Caco-2 (cell line): ENCODE measurements around the gene TTYH1. TPM values are rescaled to one million over a fixed set of nuclear protein-coding genes. Genes with fewer than 3 reads are reported as not detected.
A peak's percentile ranks its signal among the peaks of the same experiment; 100 is the strongest.

Experiments
- BruUV-seq: library from RNA; stranded (reverse); fragments of 400-500 nt; replicated peaks from 2 replicates; lab custom pipeline; 2021; lab: Mats Ljungman, UMichigan
- CTCF ChIA-PET: fragments of 300-600 bp; sonication (Branson Sonifier 250); formaldehyde crosslinking; loops from one replicate; lab custom pipeline; 2022; ENCODE audit warnings: antibody characterized with exemption; lab: Charles Lee
- POLR2A ChIA-PET: fragments of 300-600 bp; sonication (Branson Sonifier 250); formaldehyde crosslinking; loops from one replicate; lab custom pipeline; 2022; ENCODE audit warnings: antibody characterized with exemption; lab: Charles Lee
- DNase-seq, 2 experiments: peaks; one replicate each; pipeline versions ENCODE4 v3.0.0 to v3.0.0-alpha.2; 2020 to 2022
- H3K27me3 ChIP-seq: replicated peaks from 2 replicates; pipeline ENCODE4 v1.6.0; 2011; ENCODE audit warnings: low read length; ENCODE audit not compliant: control insufficient read depth, insufficient read depth
- H3K36me3 ChIP-seq: 2 replicates; pipeline ENCODE4 v1.5.1; 2011; ENCODE audit warnings: low read length; ENCODE audit not compliant: control insufficient read depth, insufficient read depth
- H3K4me1 ChIP-seq: fragments of 250-450 bp; sonication (Bioruptor Pico); 2 replicates; pipeline ENCODE4 v1.5.1; 2020; ENCODE audit warnings: mild to moderate bottlenecking
- H3K4me3 ChIP-seq: 2 replicates; pipeline ENCODE4 v1.5.1; 2011; ENCODE audit warnings: low read depth, mild to moderate bottlenecking, control low read depth, low read length
- H3K9me3 ChIP-seq: fragments of 250-450 bp; sonication (Bioruptor Pico); 2 replicates; pipeline ENCODE4 v1.5.1; 2020; ENCODE audit warnings: mild to moderate bottlenecking, moderate library complexity
- H3K27ac Mint-ChIP-seq: one replicate; pipeline ENCODE4 v1.8.0; 2022; ENCODE audit warnings: mixed read lengths; ENCODE audit not compliant: unreplicated experiment
- H3K27me3 Mint-ChIP-seq: one replicate; pipeline ENCODE4 v1.8.0; 2022; ENCODE audit warnings: mixed read lengths; ENCODE audit not compliant: insufficient read depth, unreplicated experiment
- H3K36me3 Mint-ChIP-seq: one replicate; pipeline ENCODE4 v1.8.0; 2022; ENCODE audit warnings: mild to moderate bottlenecking, mixed read lengths; ENCODE audit not compliant: insufficient read depth, unreplicated experiment
- H3K4me1 Mint-ChIP-seq: one replicate; pipeline ENCODE4 v1.8.0; 2022; ENCODE audit warnings: low read depth, mixed read lengths; ENCODE audit not compliant: unreplicated experiment
- H3K4me3 Mint-ChIP-seq: one replicate; pipeline ENCODE4 v1.8.0; 2022; ENCODE audit warnings: mild to moderate bottlenecking, moderate library complexity, mixed read lengths; ENCODE audit not compliant: unreplicated experiment
- H3K9me3 Mint-ChIP-seq: one replicate; pipeline ENCODE4 v1.8.0; 2022; ENCODE audit warnings: mixed read lengths; ENCODE audit not compliant: unreplicated experiment
- intact Hi-C: fragments of 100-400 bp; cut with micrococcal nuclease; formaldehyde crosslinking; loops from one replicate; pipeline ENCODE4 v1.10.0; 2022; ENCODE audit not compliant: unreplicated experiment
- total RNA-seq: library from RNA; stranded (reverse); gene quantifications from 2 replicates; pipeline ENCODE4 v1.2.3, GENCODE V29; 2022
- TF ChIP-seq, protein P1 (sequence below), 2 experiments: fragments of 200-600 bp in 1 of 2; IDR thresholded peaks; 1 replicate in 1 of 2; 2 replicates in 1 of 2; pipeline versions ENCODE4 v1.5.1 to v1.8.0; 2011 to 2022; ENCODE audit warnings: antibody characterized with exemption in 1 of 2, control low read depth in 1 of 2, inconsistent platforms in 1 of 2, low read depth in 1 of 2, low read length in 1 of 2, mild to moderate bottlenecking in 1 of 2, moderate library complexity in 1 of 2; ENCODE audit not compliant: insufficient read depth in 1 of 2, severe bottlenecking in 1 of 2, unreplicated experiment in 1 of 2

Gene TTYH1
- total RNA-seq, 1 experiment from 2014 or later = not detected

DNA sequence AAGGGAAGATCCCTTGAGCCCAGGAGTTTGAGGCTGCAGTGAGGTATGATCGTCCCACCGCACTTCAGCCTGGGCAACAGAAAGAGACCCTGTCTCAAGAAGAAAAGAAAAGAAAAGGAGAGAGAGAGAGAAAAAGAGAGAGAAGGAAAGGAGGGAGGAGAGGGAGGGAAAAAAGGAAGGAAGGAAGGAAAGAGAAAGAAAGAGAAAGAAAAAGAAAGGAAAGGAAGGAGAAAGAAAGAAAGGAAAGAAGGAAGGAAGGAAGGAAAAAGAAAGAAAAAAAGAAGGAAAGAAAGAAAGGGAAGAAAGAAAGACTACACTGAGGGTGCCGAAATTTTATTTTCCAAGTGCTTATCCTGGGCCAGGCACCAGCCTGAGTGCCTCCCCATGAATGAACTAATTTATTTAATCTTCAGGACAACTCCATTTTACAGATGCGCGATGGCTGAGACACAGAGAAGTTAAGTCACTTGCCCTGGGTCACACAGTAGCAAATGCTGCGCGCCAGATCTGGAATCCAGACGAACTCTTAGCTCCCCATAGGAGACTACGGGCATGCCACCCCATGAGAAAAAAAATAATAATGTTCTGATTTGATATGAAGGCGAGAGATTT lies 55.1 kb downstream of the TTYH1 start:
- no peaks in the 10 kb centered on the region for H3K9me3 ChIP-seq
- peaks cover 23% of the 10 kb centered on the region for H3K4me1 ChIP-seq
- CTCF ChIA-PET = interaction anchor here (0.5 kb wide), 1 partner anchor 14 kb away, joined by 4 read pairs; no protein-coding TSS in a partner anchor
- POLR2A ChIA-PET = no interaction called here
- H3K27me3 ChIP-seq = no peaks in the 10 kb centered on the region
- BruUV-seq = TSS peak; percentile 59
- peaks cover 6% of the 10 kb centered on the region for H3K36me3 Mint-ChIP-seq
- H3K4me1 Mint-ChIP-seq = peaks cover 28% of the 10 kb centered on the region
- TF ChIP-seq, protein P1, sequence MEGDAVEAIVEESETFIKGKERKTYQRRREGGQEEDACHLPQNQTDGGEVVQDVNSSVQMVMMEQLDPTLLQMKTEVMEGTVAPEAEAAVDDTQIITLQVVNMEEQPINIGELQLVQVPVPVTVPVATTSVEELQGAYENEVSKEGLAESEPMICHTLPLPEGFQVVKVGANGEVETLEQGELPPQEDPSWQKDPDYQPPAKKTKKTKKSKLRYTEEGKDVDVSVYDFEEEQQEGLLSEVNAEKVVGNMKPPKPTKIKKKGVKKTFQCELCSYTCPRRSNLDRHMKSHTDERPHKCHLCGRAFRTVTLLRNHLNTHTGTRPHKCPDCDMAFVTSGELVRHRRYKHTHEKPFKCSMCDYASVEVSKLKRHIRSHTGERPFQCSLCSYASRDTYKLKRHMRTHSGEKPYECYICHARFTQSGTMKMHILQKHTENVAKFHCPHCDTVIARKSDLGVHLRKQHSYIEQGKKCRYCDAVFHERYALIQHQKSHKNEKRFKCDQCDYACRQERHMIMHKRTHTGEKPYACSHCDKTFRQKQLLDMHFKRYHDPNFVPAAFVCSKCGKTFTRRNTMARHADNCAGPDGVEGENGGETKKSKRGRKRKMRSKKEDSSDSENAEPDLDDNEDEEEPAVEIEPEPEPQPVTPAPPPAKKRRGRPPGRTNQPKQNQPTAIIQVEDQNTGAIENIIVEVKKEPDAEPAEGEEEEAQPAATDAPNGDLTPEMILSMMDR (IDR thresholded peaks at IDR 0.05; ENCODE audit: insufficient read depth in 1 of 2, low read depth in 1 of 2, low read length in 1 of 2, severe bottlenecking in 1 of 2, unreplicated experiment in 1 of 2) = no peak
- peak overlapping the region; percentile 36 for H3K27ac Mint-ChIP-seq
- H3K36me3 ChIP-seq = no peaks in the 10 kb centered on the region
- peak overlapping the region; percentile 45 for H3K4me3 ChIP-seq
- H3K4me3 Mint-ChIP-seq = peak overlapping the region; percentile 89
- H3K9me3 Mint-ChIP-seq = no peaks in the 10 kb centered on the region
- DNase-seq = no peak
- peaks cover 2% of the 10 kb centered on the region for H3K27me3 Mint-ChIP-seq
- intact Hi-C loops = no loop called here

DNA sequence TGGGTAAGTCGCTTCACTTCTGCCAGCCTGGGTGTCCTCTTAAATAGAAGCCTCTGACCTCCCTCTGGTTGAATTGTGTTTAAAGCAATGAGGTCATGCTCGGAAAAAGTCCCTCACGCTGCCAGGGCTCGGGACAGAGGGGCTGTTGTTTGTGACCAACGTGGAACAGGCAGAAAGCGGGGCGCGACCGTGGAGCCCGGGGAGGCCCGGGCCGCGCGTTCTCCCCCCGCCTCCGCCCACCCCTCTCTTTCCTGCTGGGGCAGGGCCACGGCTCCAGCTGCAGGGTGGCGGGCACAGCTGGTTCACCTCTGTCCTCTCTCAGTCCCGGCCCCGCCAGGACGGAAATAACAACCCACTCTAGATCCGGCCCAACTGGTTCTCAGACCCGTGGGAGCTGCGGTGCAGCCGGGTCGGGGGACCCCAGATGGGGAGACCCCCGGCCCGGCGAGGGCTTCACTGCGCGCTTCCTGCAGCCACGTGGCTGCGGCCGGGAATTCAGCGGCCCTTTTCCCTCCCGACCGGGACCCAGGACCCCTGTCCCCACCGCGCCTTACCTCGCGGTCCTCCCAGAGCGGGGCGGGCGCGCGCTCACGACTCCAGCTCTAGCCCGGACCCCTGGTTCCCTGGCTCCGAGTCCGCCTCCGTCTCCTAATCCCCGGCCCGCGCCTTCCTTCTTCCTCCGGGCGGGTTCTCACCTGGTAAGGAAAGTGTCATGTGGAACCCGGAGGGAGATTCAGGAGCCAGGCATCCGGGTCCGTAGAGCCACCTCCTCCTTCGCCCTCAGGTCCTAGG lies 55.9 kb downstream of the TTYH1 start:
- TF ChIP-seq, protein P1 (IDR thresholded peaks at IDR 0.05; ENCODE audit: insufficient read depth in 1 of 2, low read depth in 1 of 2, low read length in 1 of 2, severe bottlenecking in 1 of 2, unreplicated experiment in 1 of 2) = no peak
- BruUV-seq = no TSS peak
- peaks cover 28% of the 10 kb centered on the region for H3K4me1 Mint-ChIP-seq
- H3K9me3 Mint-ChIP-seq = no peaks in the 10 kb centered on the region
- Histone ChIP-seq H3K36me3 (no peaks in the 10 kb centered on the region), H3K4me1 (peaks cover 16% of the 10 kb centered on the region), H3K4me3 (peak overlapping the region; percentile 45), H3K27me3 (no peaks in the 10 kb centered on the region), H3K9me3 (no peaks in the 10 kb centered on the region)
- ChIA-PET POLR2A (no interaction called here), CTCF (no interaction called here)
- peak overlapping the region; percentile 36 for H3K27ac Mint-ChIP-seq
- intact Hi-C loops = no loop called here
- peak in 1 of 2 experiments; percentile 52 for DNase-seq
- peaks cover 2% of the 10 kb centered on the region for H3K27me3 Mint-ChIP-seq
- no peaks in the 10 kb centered on the region for H3K36me3 Mint-ChIP-seq
- H3K4me3 Mint-ChIP-seq = peak overlapping the region; percentile 89

DNA sequence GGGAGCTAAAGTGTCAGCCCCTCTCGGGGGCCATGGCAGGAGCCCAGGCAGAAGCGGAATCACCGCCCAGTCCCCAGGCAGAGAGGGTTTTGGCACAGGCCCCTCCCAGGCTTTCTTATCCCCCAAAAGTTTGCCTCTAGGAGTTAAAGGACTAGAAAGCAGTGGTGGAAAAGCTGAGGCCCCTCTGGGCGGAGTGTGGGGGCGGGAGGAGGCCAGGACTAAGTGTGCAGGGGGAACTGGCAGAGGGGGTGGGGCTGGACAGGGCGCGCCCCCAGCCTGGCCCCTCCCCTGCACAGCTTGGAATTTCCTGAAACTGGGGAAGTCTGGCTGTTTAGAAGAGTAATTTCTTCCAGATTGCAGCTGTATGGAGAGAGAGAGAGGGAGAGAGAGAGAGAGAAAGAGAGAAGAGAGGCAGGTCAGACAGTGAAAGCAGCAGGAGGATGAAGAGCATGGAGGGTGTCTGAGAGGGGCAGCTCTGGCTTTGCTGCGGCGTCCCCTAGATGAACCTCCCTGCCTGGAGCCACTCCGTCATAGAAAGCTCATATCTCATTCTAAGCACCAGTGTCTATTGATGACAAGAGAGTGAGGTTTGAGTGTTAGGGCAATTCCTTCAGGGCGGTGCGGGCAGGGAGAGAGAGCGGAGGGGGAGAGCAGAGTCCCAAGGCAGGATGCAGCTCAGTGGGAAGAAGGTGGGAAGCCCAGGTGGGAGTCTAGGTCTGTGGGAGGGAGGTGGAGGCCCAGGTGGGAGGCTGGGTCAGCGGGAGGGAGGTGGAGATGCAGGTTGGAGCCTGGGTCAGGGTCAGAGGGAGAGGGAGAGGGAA lies 58.0 kb downstream of the TTYH1 start, which contains the start of gene CDC42EP5:
TSS of gene CDC42EP5 (minus strand) at position 226 of the 821 bp plus-strand sequence. CDS start 7,749 bp downstream, outside the sequence.
- Mint-ChIP-seq H3K27ac (peak within 1 kb of the TSS; percentile 26), H3K9me3 (no peaks in the 10 kb centered on the region), H3K36me3 (no peaks in the 10 kb centered on the region), H3K4me1 (peaks cover 37% of the 10 kb centered on the region), H3K27me3 (peaks cover 2% of the 10 kb centered on the region), H3K4me3 (peak within 1 kb of the TSS; percentile 41)
- DNase-seq = peak; percentile 66 to 72
- H3K4me1 ChIP-seq = peaks cover 21% of the 10 kb centered on the region
- TF ChIP-seq, protein P1 (IDR thresholded peaks at IDR 0.05; ENCODE audit: insufficient read depth in 1 of 2, low read depth in 1 of 2, low read length in 1 of 2, severe bottlenecking in 1 of 2, unreplicated experiment in 1 of 2) = no peak
- no peaks in the 10 kb centered on the region for H3K36me3 ChIP-seq
- intact Hi-C loops = no loop called here
- CTCF ChIA-PET = interaction anchor here (0.9 to 1.1 kb wide), 2 partner anchors 34 to 43 kb away, joined by 3 to 4 read pairs; no protein-coding TSS in a partner anchor
- H3K4me3 ChIP-seq = peak within 1 kb of the TSS; percentile 23
- BruUV-seq = no TSS peak
- no peaks in the 10 kb centered on the region for H3K27me3 ChIP-seq
- no peaks in the 10 kb centered on the region for H3K9me3 ChIP-seq
- POLR2A ChIA-PET = interaction anchor here (0.6 to 1.1 kb wide), 2 partner anchors 25 to 493 kb away, joined by 3 to 5 read pairs; partner anchors contain the start of gene NLRP2
